Suprapubic skin (tissue), 3 donors: Measurements from ENCODE around the gene PYGL.

Source experiments
- POLR2A ChIP-seq, 2 donors: fragments of 450-650 bp; IDR thresholded peaks; one replicate each; pipeline ENCODE4 v1.6.1; 2017; ENCODE audit warnings: antibody characterized with exemption in 2 of 2, mild to moderate bottlenecking in 2 of 2, moderate library complexity in 2 of 2
- TF ChIP-seq, protein P1 (sequence below), 2 donors: fragments of 200-600 bp in 1 of 2; fragments of 450-650 bp in 1 of 2; sonication (generic) in 1 of 2; IDR thresholded peaks; one replicate each; pipeline ENCODE4 v1.5.1; 2016 to 2019; ENCODE audit warnings: antibody characterized with exemption in 2 of 2, mild to moderate bottlenecking in 1 of 2, moderate library complexity in 1 of 2

DNA sequence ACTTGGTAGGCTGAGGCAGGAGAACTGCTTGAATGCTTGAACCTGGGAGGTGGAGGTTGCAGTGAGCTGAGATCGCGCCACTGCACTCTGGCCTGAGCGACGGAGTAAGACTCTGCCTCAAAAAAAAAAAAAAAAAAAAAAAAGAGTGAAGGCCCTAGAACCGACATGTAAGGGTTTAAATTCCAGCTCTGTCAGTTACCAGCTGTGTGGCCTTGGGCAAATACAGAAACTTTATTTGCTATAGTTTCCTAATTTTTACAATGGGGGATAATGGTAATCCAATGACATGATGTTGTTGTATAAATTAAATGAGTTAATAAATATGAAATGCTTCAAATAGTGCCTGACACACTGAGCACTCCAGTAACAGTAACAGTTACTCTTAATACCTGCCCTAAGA lies 19.6 kb upstream of the PYGL start:
- TF ChIP-seq, protein P1, sequence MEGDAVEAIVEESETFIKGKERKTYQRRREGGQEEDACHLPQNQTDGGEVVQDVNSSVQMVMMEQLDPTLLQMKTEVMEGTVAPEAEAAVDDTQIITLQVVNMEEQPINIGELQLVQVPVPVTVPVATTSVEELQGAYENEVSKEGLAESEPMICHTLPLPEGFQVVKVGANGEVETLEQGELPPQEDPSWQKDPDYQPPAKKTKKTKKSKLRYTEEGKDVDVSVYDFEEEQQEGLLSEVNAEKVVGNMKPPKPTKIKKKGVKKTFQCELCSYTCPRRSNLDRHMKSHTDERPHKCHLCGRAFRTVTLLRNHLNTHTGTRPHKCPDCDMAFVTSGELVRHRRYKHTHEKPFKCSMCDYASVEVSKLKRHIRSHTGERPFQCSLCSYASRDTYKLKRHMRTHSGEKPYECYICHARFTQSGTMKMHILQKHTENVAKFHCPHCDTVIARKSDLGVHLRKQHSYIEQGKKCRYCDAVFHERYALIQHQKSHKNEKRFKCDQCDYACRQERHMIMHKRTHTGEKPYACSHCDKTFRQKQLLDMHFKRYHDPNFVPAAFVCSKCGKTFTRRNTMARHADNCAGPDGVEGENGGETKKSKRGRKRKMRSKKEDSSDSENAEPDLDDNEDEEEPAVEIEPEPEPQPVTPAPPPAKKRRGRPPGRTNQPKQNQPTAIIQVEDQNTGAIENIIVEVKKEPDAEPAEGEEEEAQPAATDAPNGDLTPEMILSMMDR (IDR thresholded peaks at IDR 0.05), result no peak
- TF ChIP-seq POLR2A (IDR thresholded peaks at IDR 0.05), result no peak
